Neuronal stem cell (in vitro differentiated cells): Measurements from ENCODE around the gene ABCC10.

Source experiments
- DNase-seq: peaks from one replicate; pipeline ENCODE4 v3.0.0-alpha.2; 2013; ENCODE audit warnings: low spot score
- H2AFZ ChIP-seq: one replicate; pipeline ENCODE4 v1.6.1; 2013; ENCODE audit warnings: mild to moderate bottlenecking, low read length, inconsistent platforms
- H2AK5ac ChIP-seq: 2 replicates; pipeline ENCODE4 v1.6.1; 2013; ENCODE audit warnings: low read depth, mild to moderate bottlenecking, inconsistent platforms, low read length, moderate library complexity, mixed read lengths
- H2BK120ac ChIP-seq: 2 replicates; pipeline ENCODE4 v1.6.1; 2013; ENCODE audit warnings: low read depth, mild to moderate bottlenecking, inconsistent platforms, low read length, moderate library complexity, mixed read lengths
- H2BK12ac ChIP-seq: one replicate; pipeline ENCODE4 v1.6.1; 2013; ENCODE audit warnings: low read length, inconsistent platforms
- H2BK15ac ChIP-seq: 2 replicates; pipeline ENCODE4 v1.6.1; 2013; ENCODE audit warnings: mild to moderate bottlenecking, low read length, inconsistent platforms, mixed read lengths
- H2BK5ac ChIP-seq: one replicate; pipeline ENCODE4 v1.6.1; 2013; ENCODE audit warnings: inconsistent platforms, mild to moderate bottlenecking, low read length, moderate library complexity
- H3K14ac ChIP-seq: one replicate; pipeline ENCODE4 v1.6.1; 2013; ENCODE audit warnings: low read length, inconsistent platforms
- H3K18ac ChIP-seq: 2 replicates; pipeline ENCODE4 v1.6.1; 2013; ENCODE audit warnings: low read length, inconsistent platforms
- H3K23ac ChIP-seq: 2 replicates; pipeline ENCODE4 v1.6.1; 2013; ENCODE audit warnings: low read depth, mild to moderate bottlenecking, mixed read lengths, low read length, inconsistent platforms; ENCODE audit not compliant: poor library complexity
- H3K27ac ChIP-seq: replicated peaks from 3 replicates; pipeline ENCODE4 v1.5.1; 2013; ENCODE audit warnings: low read length, inconsistent platforms
- H3K27me3 ChIP-seq, 3 experiments: 2 replicates each; pipeline ENCODE4 v1.6.1; 2013; ENCODE audit warnings: low read length in 3 of 3, mild to moderate bottlenecking in 2 of 3, inconsistent platforms in 1 of 3, low read depth in 1 of 3, mixed read lengths in 1 of 3, moderate library complexity in 1 of 3; ENCODE audit not compliant: control insufficient read depth in 3 of 3, insufficient read depth in 3 of 3
- H3K36me3 ChIP-seq, 2 donors: replicated peaks in 1 of 2; 2 replicates each; pipeline ENCODE4 v1.6.1; 2013; ENCODE audit warnings: low read length in 2 of 2; ENCODE audit not compliant: control insufficient read depth in 2 of 2, insufficient read depth in 2 of 2
- H3K4ac ChIP-seq: 2 replicates; pipeline ENCODE4 v1.6.1; 2013; ENCODE audit warnings: inconsistent platforms, mild to moderate bottlenecking, low read length, moderate library complexity
- H3K4me1 ChIP-seq, 2 donors: 1 replicate in 1 of 2; 2 replicates in 1 of 2; pipeline ENCODE4 v1.6.1; 2013; ENCODE audit warnings: low read length in 2 of 2, low read depth in 1 of 2; ENCODE audit not compliant: control insufficient read depth in 2 of 2, insufficient read depth in 1 of 2
- H3K4me2 ChIP-seq: one replicate; pipeline ENCODE4 v1.6.1; 2013; ENCODE audit warnings: mild to moderate bottlenecking, low read length, inconsistent platforms; ENCODE audit not compliant: insufficient read depth, poor library complexity, severe bottlenecking
- H3K4me3 ChIP-seq, 2 donors: 2 replicates each; pipeline ENCODE4 v1.5.1; 2013; ENCODE audit warnings: low read length in 2 of 2, mild to moderate bottlenecking in 2 of 2, inconsistent platforms in 1 of 2, moderate library complexity in 1 of 2
- H3K79me1 ChIP-seq: one replicate; pipeline ENCODE4 v1.6.1; 2013; ENCODE audit warnings: low read depth, mild to moderate bottlenecking, inconsistent platforms, low read length, moderate library complexity
- H3K9ac ChIP-seq: one replicate; pipeline ENCODE4 v1.6.1; 2013; ENCODE audit warnings: mild to moderate bottlenecking, low read depth, low read length, inconsistent platforms; ENCODE audit not compliant: poor library complexity
- H3K9me3 ChIP-seq, 2 donors: replicated peaks in 1 of 2; 2 replicates each; pipeline versions ENCODE3 to v1.6.1; 2013; ENCODE audit warnings: low read length in 2 of 2, mild to moderate bottlenecking in 2 of 2, inconsistent platforms in 1 of 2, low read depth in 1 of 2, mixed read lengths in 1 of 2, moderate library complexity in 1 of 2; ENCODE audit not compliant: control insufficient read depth in 2 of 2, insufficient read depth in 1 of 2
- H4K8ac ChIP-seq: one replicate; pipeline ENCODE4 v1.6.1; 2013; ENCODE audit warnings: low read depth, mild to moderate bottlenecking, inconsistent platforms, low read length, moderate library complexity
- H4K91ac ChIP-seq: one replicate; pipeline ENCODE4 v1.6.1; 2013; ENCODE audit warnings: low read length, low read depth, mild to moderate bottlenecking, inconsistent platforms; ENCODE audit not compliant: poor library complexity
- WGBS, 2 donors: extraction: QIAGEN DNeasy Blood & Tissue Kit; methylation state at CpG; one replicate each; pipeline ENCODE4 v1.1.7; 2013; ENCODE audit warnings: missing lambda C conversion rate in 2 of 2, mixed read lengths in 1 of 2; ENCODE audit not compliant: insufficient read length in 2 of 2, insufficient replicate concordance in 1 of 2; ENCODE audit errors: extremely low coverage in 2 of 2; 5-methylcytosine and 5-hydroxymethylcytosine counted together

ABCC10 gene

DNA sequence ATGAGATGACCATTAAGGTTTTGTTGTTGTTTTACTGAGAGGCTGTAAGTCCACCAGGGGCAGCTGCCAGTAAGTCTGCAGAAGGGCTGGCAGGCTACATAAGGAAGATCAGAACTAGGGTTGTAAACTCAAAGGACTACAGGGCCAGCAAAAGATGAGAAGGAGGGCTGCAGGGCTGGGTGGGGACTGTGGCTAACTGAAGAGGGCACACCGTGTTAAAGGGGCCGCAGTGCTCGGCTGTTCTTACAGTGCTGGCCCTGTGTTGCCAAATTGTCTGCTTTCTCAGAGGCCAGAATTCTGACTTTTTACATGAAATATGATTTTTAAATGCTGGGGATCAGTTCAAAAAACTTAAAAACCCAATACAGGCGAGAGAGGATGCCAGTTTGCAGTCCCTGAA is 32.4 kb upstream of the ABCC10 start:
- Histone ChIP-seq H2BK5ac (no peak overlapping the region), H3K14ac (no peak overlapping the region), H3K9ac (no peak overlapping the region), H3K27ac (no peak overlapping the region), H3K27me3 (peaks cover 0 to 28% (median 0%) of the 10 kb centered on the region in 3 experiments), H2AK5ac (no peak overlapping the region), H3K23ac (no peak overlapping the region), H4K8ac (no peak overlapping the region), H2BK12ac (no peak overlapping the region), H2AFZ (no peak overlapping the region), H3K9me3 (no peaks in the 10 kb centered on the region), H2BK15ac (no peak overlapping the region), H3K18ac (no peak overlapping the region), H2BK120ac (no peak overlapping the region), H3K4me3 (no peak overlapping the region), H3K4me2 (no peak overlapping the region), H3K36me3 (no peaks in the 10 kb centered on the region), H3K79me1 (no peaks in the 10 kb centered on the region), H4K91ac (no peak overlapping the region), H3K4ac (no peak overlapping the region), H3K4me1 (peaks cover 3 to 12% of the 10 kb centered on the region in 2 donors)
- no CpG with 5 or more reads among the region's 4 CpGs for WGBS, 2 donors
- DNase-seq, result no peak

DNA sequence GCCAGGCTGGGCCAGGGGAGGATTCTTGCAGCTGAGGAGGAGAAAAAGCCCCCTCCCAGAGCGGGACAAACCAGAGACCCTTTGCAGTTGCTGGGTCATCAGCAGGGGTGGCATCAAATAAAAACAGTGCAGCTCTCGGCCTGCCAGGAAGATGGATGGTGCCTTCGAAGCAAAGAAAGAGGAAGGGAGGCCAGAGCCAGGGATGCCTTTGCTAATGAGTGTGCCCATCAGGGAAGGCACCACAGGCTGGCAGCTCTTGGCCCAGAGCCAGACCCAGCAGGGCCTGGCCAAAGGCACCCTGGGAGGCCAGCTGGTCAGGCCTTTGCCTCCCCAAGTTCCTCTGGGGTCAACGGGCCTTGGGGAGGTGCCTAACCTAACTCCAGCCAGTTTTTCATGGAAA is 31.6 kb upstream of the ABCC10 start:
- no peak overlapping the region for H2BK12ac ChIP-seq
- H3K4me1 ChIP-seq, result peaks cover 3 to 11% of the 10 kb centered on the region in 2 donors
- no peak overlapping the region for H2BK15ac ChIP-seq
- H2BK5ac ChIP-seq, result no peak overlapping the region
- H3K9ac ChIP-seq, result no peak overlapping the region
- no peak overlapping the region for H2AK5ac ChIP-seq
- no peak for DNase-seq
- H3K4me3 ChIP-seq, result no peak overlapping the region
- H2BK120ac ChIP-seq, result no peak overlapping the region
- H3K4ac ChIP-seq, result no peak overlapping the region
- no peak overlapping the region for H3K4me2 ChIP-seq
- peak overlapping the region; percentile 40 for H2AFZ ChIP-seq
- H3K18ac ChIP-seq, result no peak overlapping the region
- no peaks in the 10 kb centered on the region for H3K9me3 ChIP-seq
- no peaks in the 10 kb centered on the region for H3K36me3 ChIP-seq
- H3K79me1 ChIP-seq, result no peaks in the 10 kb centered on the region
- H3K14ac ChIP-seq, result no peak overlapping the region
- no peak overlapping the region for H4K8ac ChIP-seq
- no peak overlapping the region for H3K27ac ChIP-seq
- WGBS, 2 donors, result no CpG with 5 or more reads among the region's 4 CpGs
- no peak overlapping the region for H3K23ac ChIP-seq
- H4K91ac ChIP-seq, result no peak overlapping the region
- peaks cover 0 to 36% (median 0%) of the 10 kb centered on the region in 3 experiments for H3K27me3 ChIP-seq

DNA sequence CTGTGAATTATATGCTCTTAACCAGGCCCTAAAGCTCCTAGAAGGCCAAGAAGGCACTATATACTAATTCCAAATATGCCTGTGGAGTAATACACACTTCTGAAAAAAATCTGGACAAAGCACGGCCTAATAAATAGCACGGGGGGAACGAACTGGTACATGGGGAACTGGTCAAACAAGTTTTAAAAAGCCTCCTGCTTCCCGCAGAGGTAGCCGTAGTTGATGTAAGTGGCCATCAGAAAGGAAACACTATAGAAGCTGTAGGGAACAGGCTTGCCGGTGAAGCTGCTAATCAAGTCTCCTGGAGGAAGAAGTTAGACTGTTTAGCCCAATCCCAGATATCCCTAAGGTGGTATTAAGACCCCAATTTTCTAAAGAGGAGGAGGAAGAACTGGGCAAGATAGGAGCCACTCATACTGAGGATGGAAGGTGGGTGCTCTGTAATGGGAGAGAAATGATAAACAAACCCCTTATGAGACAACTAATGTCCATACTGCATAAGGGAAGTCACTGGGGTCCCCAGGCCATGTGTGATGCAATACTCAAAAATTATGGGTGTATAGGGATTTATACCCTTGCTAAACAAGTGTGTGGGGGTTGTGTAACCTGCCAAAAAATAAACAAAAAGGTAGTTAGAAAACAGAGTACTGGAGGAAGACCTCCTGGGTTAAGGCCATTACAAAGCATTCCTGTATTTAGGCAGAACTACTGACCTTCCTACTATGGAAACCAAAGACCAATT is 30.8 kb upstream of the ABCC10 start:
- no peaks in the 10 kb centered on the region for H3K36me3 ChIP-seq
- no peaks in the 10 kb centered on the region for H3K79me1 ChIP-seq
- H3K27me3 ChIP-seq, result peaks cover 0 to 39% (median 0%) of the 10 kb centered on the region in 3 experiments
- H3K4me3 ChIP-seq, result no peak overlapping the region
- H3K23ac ChIP-seq, result no peak overlapping the region
- no peak overlapping the region for H2BK15ac ChIP-seq
- peaks cover under 1 to 6% of the 10 kb centered on the region in 2 donors for H3K4me1 ChIP-seq
- H2BK5ac ChIP-seq, result no peak overlapping the region
- H3K18ac ChIP-seq, result no peak overlapping the region
- no peaks in the 10 kb centered on the region for H3K9me3 ChIP-seq
- no peak overlapping the region for H3K9ac ChIP-seq
- no peak overlapping the region for H4K91ac ChIP-seq
- H3K4me2 ChIP-seq, result no peak overlapping the region
- no peak overlapping the region for H3K4ac ChIP-seq
- no peak overlapping the region for H3K27ac ChIP-seq
- H4K8ac ChIP-seq, result no peak overlapping the region
- no peak overlapping the region for H2AK5ac ChIP-seq
- H2BK12ac ChIP-seq, result no peak overlapping the region
- WGBS, 2 donors, result no CpG with 5 or more reads among the region's 6 CpGs
- H2AFZ ChIP-seq, result no peak overlapping the region
- no peak overlapping the region for H2BK120ac ChIP-seq
- no peak for DNase-seq
- no peak overlapping the region for H3K14ac ChIP-seq

DNA sequence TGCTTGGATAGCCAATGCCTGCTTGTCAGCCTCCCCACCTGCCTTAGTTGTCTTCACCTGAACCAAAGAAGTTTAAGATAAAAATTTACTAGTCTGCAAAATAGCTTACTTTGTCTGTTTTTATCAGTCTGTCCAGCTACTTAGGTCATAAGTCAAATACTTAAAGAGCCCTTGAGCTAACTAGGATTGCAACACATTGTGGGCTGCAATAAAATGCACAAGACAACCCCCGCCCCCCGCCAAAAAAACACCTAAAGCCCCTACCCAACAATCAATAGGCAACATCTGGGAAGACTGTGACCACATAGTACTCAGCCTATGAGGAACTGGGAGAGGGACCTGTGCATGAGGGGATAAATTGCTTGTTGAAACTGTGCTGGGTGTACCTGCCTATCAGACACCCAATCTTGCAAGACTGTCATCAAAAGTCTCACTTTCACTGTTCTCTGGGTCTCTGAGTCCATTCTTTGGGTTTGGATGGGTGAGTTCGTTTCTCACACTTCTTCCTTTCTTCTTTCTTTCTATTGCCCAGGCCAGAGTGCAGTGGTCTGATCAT is 27.3 kb upstream of the ABCC10 start:
- Histone ChIP-seq H3K4me3 (no peak overlapping the region), H2AFZ (no peak overlapping the region), H2BK5ac (no peak overlapping the region), H3K79me1 (no peaks in the 10 kb centered on the region), H4K8ac (no peak overlapping the region), H3K27me3 (peaks cover 0 to 35% (median 0%) of the 10 kb centered on the region in 3 experiments), H3K14ac (no peak overlapping the region), H4K91ac (no peak overlapping the region), H3K27ac (no peak overlapping the region), H3K18ac (no peak overlapping the region), H2BK120ac (no peak overlapping the region), H3K4me1 (no peaks in the 10 kb centered on the region), H2BK15ac (no peak overlapping the region), H3K36me3 (no peaks in the 10 kb centered on the region), H3K4me2 (no peak overlapping the region), H2AK5ac (no peak overlapping the region), H3K23ac (no peak overlapping the region), H3K9me3 (no peaks in the 10 kb centered on the region), H2BK12ac (no peak overlapping the region), H3K4ac (no peak overlapping the region), H3K9ac (no peak overlapping the region)
- no CpG with 5 or more reads among the region's 3 CpGs for WGBS, 2 donors
- DNase-seq, result no peak
